ENCODE measurements around the gene CDK17.
"Not testable (repeated sequence)": the region's sequence is repeated elsewhere in the genome, so short reads cannot be mapped to it uniquely, and the experiment has no call there.

Gene CDK17

DNA sequence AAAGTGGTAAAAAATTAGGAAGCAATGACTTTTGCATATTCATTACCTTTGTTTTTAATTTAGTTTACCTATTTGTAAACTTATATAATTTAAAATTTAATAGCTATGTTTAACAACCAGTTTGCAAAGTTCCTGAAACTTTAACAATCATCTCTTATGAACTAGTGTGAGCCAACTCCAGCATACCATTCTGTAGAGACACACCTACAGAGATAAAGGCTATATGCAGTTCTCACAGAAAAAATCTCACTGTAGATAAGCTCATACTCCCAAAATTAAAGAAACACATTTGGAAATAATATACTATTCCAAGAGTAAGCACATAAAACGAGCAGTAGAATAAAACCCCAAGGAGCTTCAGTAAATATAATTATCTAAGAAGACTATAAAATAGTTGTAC is 77.5 kb downstream of the CDK17 start:
- ChIA-PET CTCF (interaction anchor here (0.8 to 1.2 kb wide), 5 partner anchors 10 to 194 kb away, joined by 3 to 4 read pairs (median 3); partner anchors contain the start of gene CDK17), POLR2A (no interaction called here)
- TF ChIP-seq, protein P1, sequence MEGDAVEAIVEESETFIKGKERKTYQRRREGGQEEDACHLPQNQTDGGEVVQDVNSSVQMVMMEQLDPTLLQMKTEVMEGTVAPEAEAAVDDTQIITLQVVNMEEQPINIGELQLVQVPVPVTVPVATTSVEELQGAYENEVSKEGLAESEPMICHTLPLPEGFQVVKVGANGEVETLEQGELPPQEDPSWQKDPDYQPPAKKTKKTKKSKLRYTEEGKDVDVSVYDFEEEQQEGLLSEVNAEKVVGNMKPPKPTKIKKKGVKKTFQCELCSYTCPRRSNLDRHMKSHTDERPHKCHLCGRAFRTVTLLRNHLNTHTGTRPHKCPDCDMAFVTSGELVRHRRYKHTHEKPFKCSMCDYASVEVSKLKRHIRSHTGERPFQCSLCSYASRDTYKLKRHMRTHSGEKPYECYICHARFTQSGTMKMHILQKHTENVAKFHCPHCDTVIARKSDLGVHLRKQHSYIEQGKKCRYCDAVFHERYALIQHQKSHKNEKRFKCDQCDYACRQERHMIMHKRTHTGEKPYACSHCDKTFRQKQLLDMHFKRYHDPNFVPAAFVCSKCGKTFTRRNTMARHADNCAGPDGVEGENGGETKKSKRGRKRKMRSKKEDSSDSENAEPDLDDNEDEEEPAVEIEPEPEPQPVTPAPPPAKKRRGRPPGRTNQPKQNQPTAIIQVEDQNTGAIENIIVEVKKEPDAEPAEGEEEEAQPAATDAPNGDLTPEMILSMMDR (IDR thresholded peaks at IDR 0.05; ENCODE audit: control extremely low read depth, extremely low read depth, low read depth, missing control alignments), result no peak
- no peak for DNase-seq (ENCODE audit: extremely low spot score)

DNA sequence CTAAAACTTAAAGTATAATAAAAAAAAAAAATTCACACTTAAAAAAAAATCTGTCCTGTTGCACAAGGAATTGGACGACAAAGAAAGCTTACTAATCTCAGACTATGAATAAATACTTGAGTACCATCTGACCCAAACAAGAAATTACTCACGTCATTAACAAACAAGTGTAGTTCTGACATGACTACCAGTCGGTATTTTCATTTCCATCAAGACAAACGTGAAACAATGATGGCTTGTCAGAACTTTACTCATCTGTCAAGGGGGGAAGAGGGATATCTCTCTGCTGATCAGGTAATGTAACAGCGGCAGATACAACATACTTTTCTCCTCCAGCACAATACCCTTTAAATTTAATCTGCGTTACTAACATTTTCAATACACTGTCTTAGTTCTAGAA is 78.3 kb downstream of the CDK17 start:
- CTCF ChIA-PET, result interaction anchor here (0.9 to 1.0 kb wide), 2 partner anchors 19 to 78 kb away, joined by 3 to 4 read pairs; partner anchors contain the start of gene CDK17
- POLR2A ChIA-PET, result no interaction called here
- DNase-seq (ENCODE audit: extremely low spot score), result no peak
- TF ChIP-seq, protein P1 (IDR thresholded peaks at IDR 0.05; ENCODE audit: control extremely low read depth, extremely low read depth, low read depth, missing control alignments), result no peak

DNA sequence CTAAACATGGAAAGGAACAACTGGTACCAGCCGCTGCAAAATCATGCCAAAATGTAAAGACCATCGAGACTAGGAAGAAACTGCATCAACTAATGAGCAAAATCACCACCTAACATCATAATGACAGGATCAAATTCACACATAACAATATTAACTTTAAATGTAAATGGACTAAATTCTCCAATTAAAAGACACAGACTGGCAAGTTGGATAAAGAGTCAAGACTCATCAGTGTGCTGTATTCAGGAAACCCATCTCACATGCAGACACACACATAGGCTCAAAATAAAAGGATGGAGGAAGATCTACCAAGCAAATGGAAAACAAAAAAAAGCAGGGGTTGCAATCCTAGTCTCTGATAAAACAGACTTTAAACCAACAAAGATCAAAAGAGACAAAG is 82.4 kb downstream of the CDK17 start:
- CTCF ChIA-PET; DNase-seq (ENCODE audit: extremely low spot score); POLR2A ChIA-PET: not testable (repeated sequence)

DNA sequence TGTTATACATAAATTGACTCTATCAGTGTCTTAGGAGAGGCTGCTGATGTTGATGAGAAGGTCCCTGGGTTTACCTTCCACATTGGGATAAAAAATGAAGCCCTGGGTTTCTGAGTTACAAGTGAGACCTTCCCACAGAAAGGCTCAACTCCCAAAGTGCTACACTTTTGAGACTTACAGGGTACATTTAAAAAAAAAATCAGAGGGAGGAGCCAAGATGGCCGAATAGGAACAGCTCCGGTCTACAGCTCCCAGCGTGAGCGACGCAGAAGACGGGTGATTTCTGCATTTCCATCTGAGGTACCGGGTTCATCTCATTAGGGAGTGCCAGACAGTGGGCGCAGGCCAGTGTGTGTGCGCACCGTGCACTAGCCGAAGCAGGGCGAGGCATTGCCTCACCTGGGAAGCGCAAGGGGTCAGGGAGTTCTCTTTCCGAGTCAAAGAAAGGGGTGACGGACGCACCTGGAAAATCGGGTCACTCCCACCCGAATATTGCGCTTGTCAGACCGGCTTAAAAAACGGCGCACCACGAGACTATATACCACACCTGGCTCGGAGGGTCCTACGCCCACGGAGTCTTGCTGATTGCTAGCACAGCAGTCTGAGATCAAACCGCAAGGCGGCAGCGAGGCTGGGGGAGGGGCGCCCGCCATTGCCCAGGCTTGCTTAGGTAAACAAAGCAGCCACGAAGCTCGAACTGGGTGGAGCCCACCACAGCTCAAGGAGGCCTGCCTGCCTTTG is 84.3 kb downstream of the CDK17 start:
- not testable (repeated sequence) for DNase-seq (ENCODE audit: extremely low spot score)
- CTCF ChIA-PET, result interaction anchor here (0.8 to 1.5 kb wide), 3 partner anchors 9 to 85 kb away, joined by 3 read pairs; no protein-coding TSS in a partner anchor

DNA sequence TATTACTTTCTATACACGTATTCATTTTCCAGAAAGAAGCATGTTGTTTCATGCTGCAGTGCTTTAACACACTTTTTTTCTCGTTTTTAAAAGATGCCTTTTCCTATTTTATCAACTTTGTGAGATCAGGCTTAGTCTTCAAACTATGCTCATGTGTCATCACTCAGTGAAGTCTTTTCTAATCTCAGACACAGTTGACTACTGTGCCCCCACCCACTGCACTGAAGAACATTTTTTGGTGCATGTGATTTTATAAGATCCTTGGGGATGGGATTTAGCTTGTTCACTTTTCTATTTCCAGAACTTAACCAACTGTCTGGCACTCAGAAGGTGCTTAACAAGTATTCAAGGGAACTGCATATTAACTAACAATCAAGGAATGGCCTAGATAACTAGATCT is 85.5 kb downstream of the CDK17 start:
- ChIA-PET POLR2A (no interaction called here), CTCF (interaction anchor here (1.5 kb wide), 1 partner anchor 11 kb away, joined by 3 read pairs; no protein-coding TSS in a partner anchor)
- TF ChIP-seq, protein P1 (IDR thresholded peaks at IDR 0.05; ENCODE audit: control extremely low read depth, extremely low read depth, low read depth, missing control alignments), result no peak
- DNase-seq (ENCODE audit: extremely low spot score), result no peak

More for the DNA sequence above, 84.3 kb downstream of the CDK17 start:
- POLR2A ChIA-PET, result not testable (repeated sequence)

DNA sequence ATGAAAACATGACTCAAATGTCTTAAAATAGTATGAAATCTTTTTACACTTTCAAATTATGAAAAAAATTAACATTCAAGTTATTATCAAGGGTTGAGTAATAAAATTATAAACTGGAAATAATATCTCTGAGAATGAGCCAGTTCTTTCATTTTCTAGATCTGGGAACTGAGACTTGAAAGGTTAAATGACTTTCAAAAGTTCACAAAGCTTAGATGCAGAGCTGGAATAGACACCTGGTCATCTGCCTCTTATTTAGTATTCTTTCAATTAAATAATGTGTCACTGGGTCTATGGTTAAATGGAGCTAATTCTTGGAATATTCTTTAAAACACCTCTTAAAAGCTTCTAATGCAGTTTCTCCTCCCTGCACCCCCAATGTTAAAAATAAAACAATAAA is 86.6 kb downstream of the CDK17 start:
- ChIA-PET CTCF (interaction anchor here (0.9 to 1.2 kb wide), 2 partner anchors 10 to 25 kb away, joined by 3 read pairs; no protein-coding TSS in a partner anchor), POLR2A (no interaction called here)
- TF ChIP-seq, protein P1 (IDR thresholded peaks at IDR 0.05; ENCODE audit: control extremely low read depth, extremely low read depth, low read depth, missing control alignments), result no peak
- no peak for DNase-seq (ENCODE audit: extremely low spot score)

DNA sequence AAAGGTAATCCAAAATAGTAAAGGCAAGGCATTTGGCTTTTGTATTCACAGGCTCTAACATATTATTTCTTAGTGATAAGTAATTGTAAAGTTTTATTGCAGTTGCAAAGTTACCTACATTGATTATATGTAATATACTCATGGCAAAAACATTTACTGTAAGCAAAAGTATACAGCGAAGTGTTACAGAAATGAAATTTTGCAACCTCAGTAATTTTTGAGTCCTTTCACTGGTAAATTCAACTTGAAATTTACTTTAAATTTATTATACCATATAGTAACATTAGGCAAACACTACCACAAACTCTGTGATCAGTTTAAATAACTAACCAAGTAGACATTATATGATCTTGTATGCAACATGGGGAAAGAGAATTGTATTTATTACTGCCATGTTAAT is 89.0 kb downstream of the CDK17 start:
- TF ChIP-seq, protein P1 (IDR thresholded peaks at IDR 0.05; ENCODE audit: control extremely low read depth, extremely low read depth, low read depth, missing control alignments), result no peak
- CTCF ChIA-PET, result interaction anchor here (1.3 to 1.5 kb wide), 3 partner anchors 13 to 88 kb away, joined by 3 to 5 read pairs (median 4); no protein-coding TSS in a partner anchor
- no peak for DNase-seq (ENCODE audit: extremely low spot score)
- POLR2A ChIA-PET, result no interaction called here
